ENCODE measurements around the gene LAMC3.

LAMC3 gene

GRCh38 chr9:131008086-131008485, 888 bp upstream of the LAMC3 start:
- no peak for DNase-seq (ENCODE audit: low spot score)
- TF ChIP-seq CTCF (IDR thresholded peaks at IDR 0.05; ENCODE audit: borderline replicate concordance, control extremely low read depth, extremely low read depth, insufficient read depth, missing control alignments) = no peak
- in situ Hi-C loops (cut with MboI; ENCODE audit: low sequenced_read_pairs, unreplicated experiment) = no loop called here

GRCh38 chr9:131008563-131008908, 438 bp upstream of the LAMC3 start:
- no peak for DNase-seq (ENCODE audit: low spot score)
- no peak for TF ChIP-seq CTCF (IDR thresholded peaks at IDR 0.05; ENCODE audit: borderline replicate concordance, control extremely low read depth, extremely low read depth, insufficient read depth, missing control alignments)
- in situ Hi-C loops (cut with MboI; ENCODE audit: low sequenced_read_pairs, unreplicated experiment) = no loop called here

GRCh38 chr9:131010482-131011273, 1.7 kb downstream of the LAMC3 start:
- no peak for TF ChIP-seq CTCF (IDR thresholded peaks at IDR 0.05; ENCODE audit: borderline replicate concordance, control extremely low read depth, extremely low read depth, insufficient read depth, missing control alignments)
- in situ Hi-C loops (cut with MboI; ENCODE audit: low sequenced_read_pairs, unreplicated experiment) = no loop called here
- no peak for DNase-seq (ENCODE audit: low spot score)

- TF ChIP-seq CTCF (IDR thresholded peaks at IDR 0.05; ENCODE audit: borderline replicate concordance, control extremely low read depth, extremely low read depth, insufficient read depth, missing control alignments) = no peak
- in situ Hi-C loops (cut with MboI; ENCODE audit: low sequenced_read_pairs, unreplicated experiment) = no loop called here
- no peak for DNase-seq (ENCODE audit: low spot score)
These were observed 2.5 kb downstream of the LAMC3 start for GRCh38 chr9:131011274-131012022.

- no peak for DNase-seq (ENCODE audit: low spot score)
- no peak for TF ChIP-seq CTCF (IDR thresholded peaks at IDR 0.05; ENCODE audit: borderline replicate concordance, control extremely low read depth, extremely low read depth, insufficient read depth, missing control alignments)
- in situ Hi-C loops (cut with MboI; ENCODE audit: low sequenced_read_pairs, unreplicated experiment) = no loop called here
These were observed 3.0 kb downstream of the LAMC3 start for GRCh38 chr9:131012023-131012334.

GRCh38 chr9:131012396-131012917, 3.5 kb downstream of the LAMC3 start:
- TF ChIP-seq CTCF (IDR thresholded peaks at IDR 0.05; ENCODE audit: borderline replicate concordance, control extremely low read depth, extremely low read depth, insufficient read depth, missing control alignments) = no peak
- in situ Hi-C loops (cut with MboI; ENCODE audit: low sequenced_read_pairs, unreplicated experiment) = no loop called here
- no peak for DNase-seq (ENCODE audit: low spot score)
